ENCODE data around the gene ZC3H10.

GRCh38 chr12:56084958-56085543 lies 33.0 kb upstream of the ZC3H10 start:
- TF ChIP-seq NFRKB (IDR thresholded peaks at IDR 0.05) (no peak), SP1 (IDR thresholded peaks at IDR 0.05) (no peak), HDGF (IDR thresholded peaks at IDR 0.05; ENCODE audit: borderline replicate concordance) (no peak), ELF4 (IDR thresholded peaks at IDR 0.05) (no peak), FOXM1 (IDR thresholded peaks at IDR 0.05; ENCODE audit: borderline replicate concordance) (no peak), ARNT (IDR thresholded peaks at IDR 0.05) (no peak), ZNF384 (IDR thresholded peaks at IDR 0.05) (no peak), TARDBP (IDR thresholded peaks at IDR 0.05) (no peak), FOXA1 (IDR thresholded peaks at IDR 0.05) (no peak), PKNOX1 (IDR thresholded peaks at IDR 0.05) (0 out of 2 replicates have a peak, but pooled peaks have one; percentile 13)

Measured in HEK293T (cell line).